ENCODE data around the gene NCKIPSD.

The NCKIPSD gene

DNA sequence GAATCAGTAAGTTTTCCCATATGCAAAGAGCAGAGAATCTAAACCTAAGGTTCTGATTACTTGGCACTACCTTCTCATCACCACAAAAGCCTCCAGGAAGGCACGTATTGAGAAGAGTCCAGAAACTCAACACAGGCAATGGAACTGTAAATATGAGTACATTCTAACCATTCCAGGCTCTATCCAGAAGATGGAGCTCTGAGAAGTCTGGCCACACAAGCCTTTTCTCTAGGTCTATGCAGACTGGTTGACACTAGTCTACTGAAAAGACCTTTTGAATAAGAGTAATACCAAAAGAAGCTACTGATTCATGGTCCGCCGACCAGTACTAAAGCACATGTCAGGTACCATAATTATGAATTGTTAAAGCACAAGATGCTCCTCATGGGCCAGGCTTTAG is 12.2 kb upstream of the NCKIPSD start:
- in situ Hi-C loops (cut with MboI; ENCODE audit: low sequenced_read_pairs): no loop called here

DNA sequence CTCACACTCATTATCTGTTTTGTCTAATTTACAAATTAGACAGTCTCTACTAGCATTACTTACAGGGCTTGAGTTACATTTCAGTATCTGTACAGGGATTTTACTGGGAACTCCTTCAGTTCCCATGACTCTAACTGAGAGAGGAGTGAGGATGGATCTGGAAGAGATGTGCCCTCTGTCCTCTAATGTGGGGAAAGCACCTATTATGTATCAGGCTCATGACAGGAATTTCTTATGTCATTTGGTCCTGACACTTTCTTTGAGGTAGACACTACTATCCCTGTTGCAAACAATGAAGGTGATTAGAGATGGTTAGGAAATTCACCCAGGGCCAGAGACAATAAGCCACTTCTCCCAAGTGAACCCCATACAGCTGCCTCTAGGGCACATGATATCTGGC is 10.9 kb upstream of the NCKIPSD start:
- in situ Hi-C loops (cut with MboI; ENCODE audit: low sequenced_read_pairs): no loop called here

DNA sequence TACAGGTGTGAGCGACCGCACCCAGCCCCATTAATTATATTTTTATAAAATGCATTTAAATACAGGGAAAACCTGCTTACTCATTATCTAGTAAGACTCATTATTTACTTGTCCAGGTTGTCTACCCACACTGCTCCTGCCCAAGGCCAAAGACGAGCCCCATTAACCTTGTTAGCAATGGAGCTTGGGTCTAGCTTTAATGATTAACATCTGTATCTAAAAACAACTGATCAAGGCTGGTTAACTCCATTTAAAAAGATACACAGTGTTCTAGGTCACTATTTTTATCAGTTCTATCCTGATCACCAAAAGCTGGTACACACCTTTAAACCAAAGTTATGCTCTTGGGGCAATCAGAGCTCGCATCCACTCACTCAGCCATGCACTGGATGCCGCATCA is 10.4 kb upstream of the NCKIPSD start:
- in situ Hi-C loops (cut with MboI; ENCODE audit: low sequenced_read_pairs): no loop called here

DNA sequence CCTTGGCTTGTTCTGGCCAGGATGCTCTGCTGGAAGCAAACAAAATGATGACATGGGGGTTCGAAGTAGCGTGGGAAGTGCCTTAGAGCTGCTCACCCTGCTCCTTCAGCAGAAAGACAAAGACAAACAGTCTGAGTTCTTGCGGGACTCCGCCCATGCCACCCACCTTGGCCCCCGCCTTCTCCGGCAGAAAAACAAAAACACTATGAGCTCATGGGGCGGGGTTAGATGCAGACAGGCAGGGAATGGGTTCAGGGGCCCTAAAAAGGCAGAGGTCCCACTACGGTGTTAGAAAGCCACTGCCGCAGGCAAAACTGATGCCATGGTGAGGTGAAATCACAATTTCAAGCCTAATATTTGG is 9.7 kb upstream of the NCKIPSD start:
- in situ Hi-C loops (cut with MboI; ENCODE audit: low sequenced_read_pairs): no loop called here

GRCh38 chr3:48694610-48695392 is 9.1 kb upstream of the NCKIPSD start:
- in situ Hi-C loops (cut with MboI; ENCODE audit: low sequenced_read_pairs): no loop called here

- in situ Hi-C loops (cut with MboI; ENCODE audit: low sequenced_read_pairs): no loop called here
These were observed 8.1 kb upstream of the NCKIPSD start for GRCh38 chr3:48693826-48694225.

GRCh38 chr3:48692551-48692950 is 6.8 kb upstream of the NCKIPSD start:
- in situ Hi-C loops (cut with MboI; ENCODE audit: low sequenced_read_pairs): no loop called here

- in situ Hi-C loops (cut with MboI; ENCODE audit: low sequenced_read_pairs): no loop called here
These were observed 5.2 kb upstream of the NCKIPSD start for GRCh38 chr3:48690846-48691458.

- in situ Hi-C loops (cut with MboI; ENCODE audit: low sequenced_read_pairs): no loop called here
These were observed 3.7 kb upstream of the NCKIPSD start for GRCh38 chr3:48689384-48689783.

GRCh38 chr3:48688737-48689075 is 3.0 kb upstream of the NCKIPSD start:
- in situ Hi-C loops (cut with MboI; ENCODE audit: low sequenced_read_pairs): no loop called here

DNA sequence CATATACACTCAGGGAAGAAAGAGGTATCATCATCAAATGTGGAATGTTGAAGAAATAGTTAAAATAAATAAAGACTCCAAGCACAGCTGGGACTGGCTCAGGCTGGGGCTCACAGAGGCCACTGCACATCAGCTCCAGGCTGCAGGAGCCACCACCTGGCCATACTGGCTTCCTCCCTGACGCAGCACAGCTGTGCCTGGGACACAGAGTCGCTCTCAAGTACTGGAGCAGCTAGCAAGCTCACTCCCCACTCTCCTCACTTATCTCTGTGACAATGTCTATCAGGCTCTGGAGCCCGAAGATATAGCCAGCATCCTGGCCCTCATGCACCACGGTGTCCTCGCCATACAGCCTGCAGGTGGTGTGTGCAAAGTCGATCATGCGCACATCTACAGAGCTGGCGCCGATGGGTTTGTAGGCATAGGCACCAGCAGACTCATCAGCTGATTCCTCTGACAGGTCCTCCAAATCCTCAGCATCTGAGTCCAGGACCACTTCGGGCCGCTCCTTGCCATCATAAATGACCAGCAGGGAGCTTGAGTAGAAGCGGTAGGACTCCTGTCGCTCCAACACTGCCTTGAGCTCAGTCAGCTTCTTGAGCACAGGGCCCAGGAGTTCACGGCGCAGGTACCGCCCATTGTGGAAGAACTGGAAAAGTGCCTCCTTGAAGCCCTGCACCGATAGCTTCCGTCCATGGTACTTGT is 2.5 kb upstream of the NCKIPSD start:
- in situ Hi-C loops (cut with MboI; ENCODE audit: low sequenced_read_pairs): no loop called here

GRCh38 chr3:48687220-48687678 is 1.5 kb upstream of the NCKIPSD start:
- in situ Hi-C loops (cut with MboI; ENCODE audit: low sequenced_read_pairs): no loop called here

GRCh38 chr3:48686538-48687219 is 964 bp upstream of the NCKIPSD start:
- in situ Hi-C loops (cut with MboI; ENCODE audit: low sequenced_read_pairs): no loop called here

DNA sequence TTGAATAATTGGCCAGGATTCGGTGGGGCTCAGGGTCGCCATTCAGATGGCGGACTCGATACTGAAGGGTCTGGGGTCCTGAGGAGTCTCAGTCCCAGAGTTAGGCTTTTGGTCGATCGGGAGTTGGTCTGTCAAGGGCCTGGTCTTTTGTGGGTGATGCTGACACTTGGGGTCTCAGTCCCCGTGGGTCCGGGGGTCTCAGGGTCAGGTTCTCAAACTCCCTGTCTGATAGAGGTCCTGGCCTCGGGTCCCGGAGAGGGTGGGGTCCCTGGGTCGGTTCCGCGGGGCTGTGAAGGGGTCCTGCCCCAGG is 467 bp downstream of the NCKIPSD start:
- in situ Hi-C loops (cut with MboI; ENCODE audit: low sequenced_read_pairs): no loop called here

DNA sequence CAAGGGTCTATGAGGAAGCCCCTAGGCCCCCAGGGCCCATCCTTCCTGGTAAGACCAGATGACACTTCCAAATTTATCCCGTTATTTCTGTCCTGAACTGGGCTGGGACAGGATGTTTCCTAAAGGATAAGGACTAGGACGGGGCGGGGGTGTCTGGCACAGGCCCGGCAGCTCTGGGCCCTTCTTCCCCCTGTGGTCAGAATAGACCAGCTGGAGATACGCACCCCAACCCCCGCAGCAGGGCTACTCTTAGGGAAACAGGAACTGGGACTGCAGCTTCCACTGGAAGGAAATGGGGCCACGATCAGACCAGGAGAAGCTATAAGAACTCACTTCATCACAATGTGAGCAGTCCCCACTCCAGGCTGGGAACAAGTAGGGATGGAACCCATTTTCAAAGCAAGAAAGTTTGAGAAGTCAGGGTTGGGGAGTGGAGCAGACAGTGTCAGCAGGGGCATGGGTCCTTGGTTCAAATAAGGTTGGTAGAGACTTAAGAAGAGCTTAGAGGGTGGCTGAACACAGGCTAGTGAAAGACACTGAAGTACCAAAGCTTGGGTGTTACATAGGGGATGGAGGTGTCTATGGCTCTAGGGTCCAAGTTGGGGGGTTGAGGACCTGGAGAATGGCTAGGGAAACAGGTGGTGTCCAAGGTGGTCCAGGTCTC is 1.1 kb downstream of the NCKIPSD start:
- in situ Hi-C loops (cut with MboI; ENCODE audit: low sequenced_read_pairs): no loop called here

DNA sequence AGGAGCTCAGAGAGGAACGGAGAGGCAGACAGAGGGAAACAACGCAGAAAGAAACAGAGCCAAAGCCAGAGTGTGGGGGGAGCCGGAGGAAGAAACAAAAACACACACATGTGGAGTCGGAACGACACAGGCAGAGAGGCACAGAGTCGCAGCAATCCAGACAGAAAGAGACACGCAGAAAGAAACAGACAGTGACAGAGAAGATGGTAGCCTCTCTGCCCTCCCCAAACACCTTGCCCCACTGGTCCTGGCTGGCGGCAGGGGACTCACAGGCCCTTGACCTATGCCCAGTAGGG is 1.7 kb downstream of the NCKIPSD start:
- in situ Hi-C loops (cut with MboI; ENCODE audit: low sequenced_read_pairs): no loop called here

GRCh38 chr3:48682786-48683185 is 2.9 kb downstream of the NCKIPSD start:
- in situ Hi-C loops (cut with MboI; ENCODE audit: low sequenced_read_pairs): no loop called here

DNA sequence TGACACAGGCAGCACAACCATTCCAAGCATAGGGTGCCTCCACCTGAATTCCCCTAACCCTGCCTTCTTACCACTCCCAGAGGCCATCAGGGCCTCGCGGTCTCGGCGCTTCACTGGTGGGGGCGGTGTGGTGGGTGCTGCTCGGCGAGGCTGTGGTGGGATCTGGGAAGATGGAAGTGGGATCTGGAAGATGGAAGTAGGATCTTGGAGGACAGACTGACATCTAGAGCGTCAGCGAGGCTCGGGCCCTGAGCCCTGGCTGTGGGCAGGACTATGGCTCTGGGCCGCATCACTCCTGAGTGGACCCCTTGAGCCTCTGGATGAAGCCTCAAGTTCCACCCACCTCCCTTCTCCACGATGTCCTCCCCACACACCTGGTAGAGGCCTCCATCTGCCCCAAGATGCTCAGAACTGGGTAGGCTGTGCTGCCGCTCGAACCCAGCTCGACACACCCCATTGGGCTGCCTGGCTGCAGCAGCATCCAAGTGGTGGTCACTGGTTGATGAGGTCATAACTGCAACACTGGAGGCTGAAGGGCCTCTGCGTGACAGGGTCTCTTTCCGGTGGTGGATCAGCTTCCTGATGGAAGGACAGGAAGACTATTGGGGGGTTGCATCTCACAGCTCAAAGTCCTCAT is 3.6 kb downstream of the NCKIPSD start:
- in situ Hi-C loops (cut with MboI; ENCODE audit: low sequenced_read_pairs): no loop called here

- in situ Hi-C loops (cut with MboI; ENCODE audit: low sequenced_read_pairs): no loop called here
These were observed 4.2 kb downstream of the NCKIPSD start for GRCh38 chr3:48681541-48681880.

GRCh38 chr3:48680811-48681540 is 4.7 kb downstream of the NCKIPSD start:
- in situ Hi-C loops (cut with MboI; ENCODE audit: low sequenced_read_pairs): no loop called here
